Esophagus muscularis mucosa (tissue), 3 donors: ENCODE measurements around the gene EXOC3L1.

Experiments
- POLR2AphosphoS5 ChIP-seq, 2 donors: sonication (generic); formaldehyde crosslinking; IDR thresholded peaks; one replicate each; pipeline ENCODE4 v1.6.1; 2017; ENCODE audit warnings: antibody characterized with exemption in 2 of 2
- TF ChIP-seq, protein P1 (sequence below), 3 experiments: fragments of 200-600 bp in 2 of 3; fragments of 450-650 bp in 1 of 3; sonication (generic) in 2 of 3; IDR thresholded peaks; one replicate each; pipeline ENCODE4 v1.5.1; 2017 to 2019; ENCODE audit warnings: antibody characterized with exemption in 3 of 3, mild to moderate bottlenecking in 2 of 3, moderate library complexity in 1 of 3

DNA sequence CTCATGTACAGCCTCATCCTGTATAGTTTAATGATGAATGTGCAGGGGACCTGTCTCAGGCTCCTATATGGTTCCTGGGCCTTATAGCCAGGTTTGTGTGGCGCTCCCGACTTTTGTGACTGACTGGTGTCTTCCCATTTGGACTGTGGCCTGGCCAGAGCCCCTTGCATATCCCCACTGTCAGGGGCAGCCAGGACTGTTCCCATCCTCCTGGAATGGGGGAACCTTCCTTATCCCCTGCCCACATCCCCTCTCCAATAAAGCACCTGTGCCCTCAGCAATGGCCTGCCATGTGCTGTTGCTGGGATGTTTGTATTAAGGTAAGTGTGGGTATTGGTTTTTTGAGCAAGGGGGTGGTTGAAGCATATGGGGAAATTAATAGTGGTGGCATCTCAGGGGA is 41.7 kb downstream of the EXOC3L1 start:
- TF ChIP-seq, protein P1, sequence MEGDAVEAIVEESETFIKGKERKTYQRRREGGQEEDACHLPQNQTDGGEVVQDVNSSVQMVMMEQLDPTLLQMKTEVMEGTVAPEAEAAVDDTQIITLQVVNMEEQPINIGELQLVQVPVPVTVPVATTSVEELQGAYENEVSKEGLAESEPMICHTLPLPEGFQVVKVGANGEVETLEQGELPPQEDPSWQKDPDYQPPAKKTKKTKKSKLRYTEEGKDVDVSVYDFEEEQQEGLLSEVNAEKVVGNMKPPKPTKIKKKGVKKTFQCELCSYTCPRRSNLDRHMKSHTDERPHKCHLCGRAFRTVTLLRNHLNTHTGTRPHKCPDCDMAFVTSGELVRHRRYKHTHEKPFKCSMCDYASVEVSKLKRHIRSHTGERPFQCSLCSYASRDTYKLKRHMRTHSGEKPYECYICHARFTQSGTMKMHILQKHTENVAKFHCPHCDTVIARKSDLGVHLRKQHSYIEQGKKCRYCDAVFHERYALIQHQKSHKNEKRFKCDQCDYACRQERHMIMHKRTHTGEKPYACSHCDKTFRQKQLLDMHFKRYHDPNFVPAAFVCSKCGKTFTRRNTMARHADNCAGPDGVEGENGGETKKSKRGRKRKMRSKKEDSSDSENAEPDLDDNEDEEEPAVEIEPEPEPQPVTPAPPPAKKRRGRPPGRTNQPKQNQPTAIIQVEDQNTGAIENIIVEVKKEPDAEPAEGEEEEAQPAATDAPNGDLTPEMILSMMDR (IDR thresholded peaks at IDR 0.05): no peak
- no peak for TF ChIP-seq POLR2AphosphoS5 (IDR thresholded peaks at IDR 0.05)
